HepG2 (cell line): Measurements from ENCODE around the gene SNX24.

Source experiments
- HNRNPLL ChIP-seq: fragments of 200-400 bp; formaldehyde crosslinking; IDR thresholded peaks from 2 replicates; pipeline ENCODE4 v1.6.1; 2017; ENCODE audit warnings: mild to moderate bottlenecking, low read depth, low read length; ENCODE audit not compliant: poor library complexity, severe bottlenecking
- IRF9 ChIP-seq: sonication (generic); formaldehyde crosslinking; IDR thresholded peaks from 2 replicates; pipeline ENCODE4 v1.8.0; 2022; ENCODE audit warnings: missing genetic modification reagents, mild to moderate bottlenecking, borderline replicate concordance
- POLR2G ChIP-seq: fragments of 200-400 bp; formaldehyde crosslinking; IDR thresholded peaks from 2 replicates; pipeline ENCODE4 v1.6.1; 2018; ENCODE audit warnings: mild to moderate bottlenecking, low read depth, low read length, moderate library complexity
- TRIM24 ChIP-seq: sonication (generic); formaldehyde crosslinking; IDR thresholded peaks from 2 replicates; pipeline ENCODE4 v1.8.0; 2022; ENCODE audit warnings: mild to moderate bottlenecking, missing genetic modification reagents
- YY1 ChIP-seq: IDR thresholded peaks from 2 replicates; pipeline ENCODE4 v1.6.1; 2011; ENCODE audit warnings: low read length, low read depth, moderate library complexity, mild to moderate bottlenecking; ENCODE audit not compliant: insufficient read depth, insufficient replicate concordance
- ZNF232 ChIP-seq: sonication (generic); formaldehyde crosslinking; IDR thresholded peaks from 2 replicates; pipeline ENCODE4 v1.4.0; 2020; ENCODE audit warnings: missing genetic modification reagents, borderline replicate concordance
- ZNF44 ChIP-seq: sonication (generic); formaldehyde crosslinking; IDR thresholded peaks from 2 replicates; pipeline ENCODE4 v1.5.1; 2020; ENCODE audit warnings: mild to moderate bottlenecking, missing genetic modification reagents
- ZNF670 ChIP-seq: sonication (generic); formaldehyde crosslinking; IDR thresholded peaks from 2 replicates; pipeline ENCODE4 v1.8.0; 2022; ENCODE audit warnings: mild to moderate bottlenecking, missing genetic modification reagents, borderline replicate concordance

GRCh38 chr5:123014689-123015088 lies 169.3 kb downstream of the SNX24 start:
- TF ChIP-seq ZNF44 = no peak
- TF ChIP-seq HNRNPLL = no peak
- TF ChIP-seq ZNF670 = no peak
- no peak for TF ChIP-seq YY1
- no peak for TF ChIP-seq ZNF232
- TF ChIP-seq POLR2G = no peak
- no peak for TF ChIP-seq IRF9 (CRISPR knock-in tag)
- no peak for TF ChIP-seq TRIM24
